ENCODE data around the gene CDH12.

CDH12 gene

DNA sequence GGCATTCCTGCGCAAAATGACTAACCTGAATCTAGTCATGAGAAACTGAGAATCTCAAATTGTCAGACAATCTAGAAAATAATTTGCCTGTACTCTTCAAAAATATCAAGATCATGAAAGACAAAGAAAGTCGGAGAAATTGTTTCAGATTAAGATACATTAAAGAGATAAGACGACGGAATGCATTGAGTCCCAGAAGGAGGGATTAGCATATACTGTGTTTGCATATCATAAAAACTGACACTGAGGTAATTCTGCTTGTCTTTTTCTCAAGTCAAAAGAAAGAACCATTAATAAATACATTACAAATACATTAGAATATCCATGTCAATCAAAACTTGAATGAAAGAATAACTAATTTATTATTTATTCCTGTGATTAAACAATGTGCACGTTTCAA is 88.4 kb downstream of the CDH12 start:
- DNase-seq (ENCODE audit: low read depth in 3 of 3) = no peak

DNA sequence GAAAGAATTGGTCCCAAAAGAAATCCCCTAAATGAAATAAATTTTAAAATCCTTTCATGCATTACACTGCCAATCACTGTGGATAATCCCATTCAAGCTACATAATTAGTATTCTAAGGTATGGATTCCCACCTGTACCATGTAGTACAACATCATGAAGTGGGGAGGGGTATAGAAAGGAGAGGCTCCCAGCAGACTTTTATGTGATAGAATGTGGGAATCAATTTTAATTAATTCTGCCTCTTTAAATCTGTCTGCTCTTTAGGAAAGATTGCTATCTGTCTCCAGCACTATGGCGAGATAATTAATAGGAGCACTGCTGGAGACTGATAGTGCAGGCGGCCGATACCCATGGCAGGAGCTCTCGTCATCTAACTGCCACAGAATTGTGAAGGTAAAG is 95.4 kb downstream of the CDH12 start:
- DNase-seq (ENCODE audit: low read depth in 3 of 3) = no peak

DNA sequence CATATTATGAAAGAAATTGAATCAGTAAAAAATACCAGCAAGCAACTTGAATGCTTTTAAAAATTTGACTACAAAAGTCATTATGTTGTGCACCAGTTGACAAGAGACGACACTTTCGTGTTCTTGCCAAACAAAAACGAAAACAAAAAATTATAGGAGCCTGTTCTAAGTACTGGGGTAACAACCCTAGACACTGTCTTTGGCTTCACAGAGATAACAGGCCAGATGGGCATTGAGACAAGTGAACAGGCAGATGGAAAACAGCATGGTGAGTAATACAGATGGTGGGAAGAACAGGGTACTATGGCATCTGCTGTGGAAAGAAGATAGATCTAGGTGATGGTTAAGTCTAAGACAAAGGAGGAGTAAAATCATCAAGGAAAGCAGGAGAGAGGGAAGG is 99.0 kb downstream of the CDH12 start:
- no peak for DNase-seq (ENCODE audit: low read depth in 3 of 3)

DNA sequence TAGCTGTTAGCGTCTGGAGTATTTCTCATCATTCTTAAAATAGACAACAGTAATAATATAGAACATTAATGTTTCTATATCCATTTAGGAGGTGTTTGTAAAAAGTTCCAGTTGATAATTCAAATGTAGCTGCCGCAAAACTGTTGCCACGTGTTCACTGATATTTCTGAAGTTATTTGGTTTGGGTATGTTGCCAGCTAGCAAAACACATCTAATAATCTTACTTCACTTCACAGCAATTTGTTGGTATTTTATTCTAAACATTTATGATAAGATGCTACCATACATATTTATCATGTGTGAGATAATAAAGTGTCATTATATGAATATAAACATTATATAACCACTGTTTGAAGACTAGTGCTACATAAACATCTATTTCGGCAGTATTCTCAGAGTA is 101.6 kb downstream of the CDH12 start:
- no peak for DNase-seq (ENCODE audit: low read depth in 3 of 3)

DNA sequence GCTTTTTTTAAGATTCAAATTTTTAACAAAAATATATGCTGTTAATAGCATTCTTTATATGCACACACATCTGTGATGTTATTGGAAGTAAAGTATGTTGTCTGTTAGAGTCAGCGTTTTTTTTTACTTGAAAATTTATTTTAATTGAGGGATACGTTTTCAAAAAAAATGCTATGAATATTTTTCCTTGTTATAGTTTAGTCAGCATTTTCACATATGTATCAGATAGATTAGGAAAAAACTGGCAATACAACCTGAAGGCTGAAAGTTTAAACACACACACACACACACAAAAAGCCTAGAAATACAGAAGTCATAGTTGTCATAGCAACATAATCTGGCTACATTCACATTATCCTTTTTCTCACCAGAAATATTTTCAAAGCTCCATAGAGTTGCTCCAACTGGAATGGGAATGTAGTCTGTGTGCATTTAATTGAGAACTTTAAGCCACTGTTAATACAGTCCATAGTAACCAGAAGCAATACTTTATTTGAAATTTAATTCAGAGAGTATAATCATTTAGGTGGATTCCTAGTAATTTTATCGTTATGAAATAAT is 116.6 kb downstream of the CDH12 start:
- DNase-seq (ENCODE audit: low read depth in 3 of 3) = no peak

DNA sequence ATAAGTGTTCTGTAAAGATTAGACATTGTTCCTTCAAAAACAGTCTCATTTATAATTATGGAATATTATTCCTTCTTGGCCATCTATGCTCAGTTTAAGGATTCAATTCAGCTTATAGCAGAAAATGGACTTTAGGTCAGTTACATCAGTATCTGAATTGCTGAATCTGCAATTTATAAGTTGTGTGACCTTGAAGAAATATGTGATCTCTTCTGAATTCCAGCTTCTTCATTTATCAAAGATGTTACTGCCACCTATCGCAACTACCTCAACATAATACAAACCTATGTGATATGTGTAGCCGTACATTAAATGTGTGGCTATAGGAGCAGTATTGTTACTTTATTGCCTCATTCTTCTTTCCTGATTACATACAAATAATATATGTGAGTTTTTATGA is 118.2 kb downstream of the CDH12 start:
- DNase-seq (ENCODE audit: low read depth in 3 of 3) = no peak

DNA sequence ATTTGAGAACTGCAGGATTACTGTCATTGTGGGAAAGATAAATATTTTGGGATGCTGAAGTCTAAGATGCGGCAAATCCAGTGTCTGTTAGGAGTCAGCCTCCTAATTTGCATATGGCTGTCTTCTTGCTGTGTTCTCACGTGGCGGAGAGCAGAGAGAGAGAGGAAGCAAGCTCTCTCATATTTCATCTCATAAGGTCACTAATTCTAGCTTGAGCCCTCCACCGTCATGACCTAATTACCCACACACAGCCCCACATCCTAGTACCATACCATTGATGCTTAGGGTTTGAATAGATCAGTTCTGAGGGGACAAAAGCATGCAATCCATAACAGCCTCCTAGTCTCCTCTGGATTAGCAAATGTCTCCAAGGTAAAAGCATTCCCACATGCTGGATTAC is 124.5 kb downstream of the CDH12 start:
- no peak for DNase-seq (ENCODE audit: low read depth in 3 of 3)

DNA sequence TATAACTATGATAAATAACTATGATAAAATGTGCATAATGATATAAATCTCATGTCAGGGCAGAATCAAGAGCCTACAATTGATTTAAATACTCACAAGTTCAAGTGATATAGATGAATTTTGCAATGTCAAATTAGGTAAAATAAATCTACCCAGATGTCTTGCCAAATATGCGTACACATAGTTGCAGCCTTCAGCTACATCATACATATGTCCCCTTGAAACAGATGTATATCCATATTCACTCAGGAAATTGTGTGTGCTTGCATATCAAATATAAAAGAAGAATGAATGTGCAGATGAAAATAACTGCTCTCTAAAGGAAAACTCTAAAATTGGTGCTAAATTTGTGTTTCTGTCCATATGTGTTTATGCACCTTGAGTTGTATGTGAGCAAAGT is 130.7 kb downstream of the CDH12 start:
- DNase-seq (ENCODE audit: low read depth in 3 of 3) = no peak

DNA sequence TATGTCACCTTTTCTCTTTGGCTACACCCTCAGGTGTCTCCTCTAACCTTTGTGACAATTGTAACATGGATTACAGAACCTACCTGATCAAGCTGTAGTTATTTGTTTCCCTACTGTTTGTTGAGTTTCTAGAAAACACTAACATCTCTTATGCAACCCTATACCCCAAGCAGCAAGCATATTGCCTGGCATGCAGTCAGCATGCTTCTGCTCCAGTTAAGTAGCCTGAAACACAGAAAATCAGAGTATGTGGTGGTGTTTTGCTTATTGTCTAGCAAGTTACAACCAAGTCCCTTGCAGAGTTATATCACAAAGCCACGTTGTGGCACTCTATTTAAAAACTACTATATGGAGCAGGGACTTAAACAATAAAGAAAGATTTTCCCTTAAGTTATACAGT is 131.1 kb downstream of the CDH12 start:
- DNase-seq (ENCODE audit: low read depth in 3 of 3) = no peak

DNA sequence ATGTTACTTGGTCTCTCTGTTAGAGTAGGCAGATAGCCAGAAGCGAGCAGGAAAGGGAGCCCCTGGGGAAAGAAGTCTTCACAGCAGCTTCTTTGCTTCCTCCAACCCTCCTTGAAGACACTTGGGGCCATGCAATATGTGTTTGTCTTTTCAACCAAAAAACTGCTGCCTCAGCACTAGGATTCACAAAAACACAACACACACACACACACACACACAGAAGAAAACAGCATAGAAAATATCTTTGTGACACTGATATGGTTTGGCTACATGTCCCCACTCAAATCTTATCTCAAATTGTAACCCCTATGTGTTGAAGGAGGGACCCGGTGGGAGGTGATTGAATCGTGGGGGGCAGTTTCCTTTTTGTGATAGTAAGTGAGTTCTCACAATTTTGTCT is 133.3 kb downstream of the CDH12 start:
- no peak for DNase-seq (ENCODE audit: low read depth in 3 of 3)

DNA sequence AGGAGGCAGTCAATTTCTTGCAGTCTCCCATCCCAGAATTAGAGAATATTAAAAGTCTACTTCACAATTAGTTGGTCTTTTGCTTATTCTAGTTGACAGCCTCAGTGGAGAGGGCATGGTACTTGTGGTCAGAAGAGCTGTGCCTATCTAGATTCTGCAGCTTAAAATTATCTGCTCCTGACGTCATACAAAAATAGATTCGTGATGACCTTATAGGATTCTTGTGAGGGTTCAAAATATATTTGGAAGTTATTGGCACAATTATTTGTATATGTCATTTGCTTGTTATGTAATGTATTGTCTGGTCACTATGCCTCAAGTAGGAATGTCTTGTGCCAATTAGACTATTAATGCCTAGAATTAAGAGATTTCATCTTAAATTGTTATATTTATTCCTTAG is 142.5 kb downstream of the CDH12 start:
- no peak for DNase-seq (ENCODE audit: low read depth in 3 of 3)

DNA sequence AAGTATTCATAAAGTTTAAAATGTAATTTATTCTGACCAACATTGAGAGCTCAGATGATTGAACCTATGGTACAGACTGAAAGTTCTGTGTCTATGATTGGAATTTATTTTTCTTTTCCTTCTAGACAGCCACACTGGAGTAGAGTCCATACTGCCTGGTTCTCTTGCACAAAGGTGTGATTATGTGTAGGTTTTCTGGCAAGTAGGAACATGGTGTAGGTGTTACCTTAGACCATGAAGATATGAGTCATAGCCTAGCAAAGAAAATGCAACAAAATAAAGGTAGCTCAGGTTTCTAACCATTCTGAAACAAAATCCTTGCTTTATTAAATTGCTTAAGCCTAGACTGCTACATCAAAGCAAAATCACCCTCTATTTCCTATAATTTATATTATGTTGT is 143.4 kb downstream of the CDH12 start:
- DNase-seq (ENCODE audit: low read depth in 3 of 3) = no peak

DNA sequence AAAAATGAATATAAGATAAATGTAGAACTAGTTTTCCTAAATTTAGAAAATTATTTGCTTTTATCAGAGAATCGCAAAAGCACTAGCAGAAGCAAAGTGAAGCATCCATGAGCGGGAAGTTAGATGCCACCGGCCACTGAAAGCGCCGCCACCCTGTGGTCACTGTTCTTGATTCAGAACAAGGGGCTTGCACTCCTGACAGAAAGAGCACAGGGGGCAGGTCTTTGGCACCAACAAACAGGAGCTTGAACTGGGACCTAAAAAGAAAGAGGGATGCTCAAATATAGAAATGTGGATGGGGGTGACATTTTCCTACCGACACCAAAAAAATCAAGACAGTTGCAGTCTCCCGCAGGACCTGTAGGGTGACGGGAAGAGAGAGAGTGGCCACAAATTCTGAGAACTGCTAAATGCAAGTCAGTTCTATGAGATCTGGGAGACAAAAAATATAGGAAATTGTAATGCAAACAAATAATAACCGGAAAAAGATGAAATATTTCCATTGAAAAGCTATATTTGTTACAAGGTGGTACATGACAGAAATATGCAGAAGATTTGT is 144.3 kb downstream of the CDH12 start:
- no peak for DNase-seq (ENCODE audit: low read depth in 3 of 3)

DNA sequence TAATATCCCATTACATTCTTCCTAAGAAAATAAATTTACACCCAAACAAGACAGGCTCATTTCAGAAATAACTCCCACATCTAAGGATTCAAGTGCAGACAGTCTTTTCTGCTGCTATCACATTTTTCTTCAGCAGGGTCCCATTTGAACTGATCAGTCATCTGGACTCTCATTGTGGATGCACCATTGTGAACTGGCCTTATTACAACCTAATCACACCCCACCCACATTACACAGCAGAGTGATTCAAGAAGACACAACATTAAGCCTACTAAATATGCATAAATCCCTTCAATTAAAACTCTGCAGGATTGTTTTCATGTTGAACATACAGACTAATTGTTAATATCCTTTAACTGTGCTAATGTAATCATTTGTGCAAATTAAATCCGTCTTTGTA is 146.2 kb downstream of the CDH12 start:
- DNase-seq (ENCODE audit: low read depth in 3 of 3) = no peak

DNA sequence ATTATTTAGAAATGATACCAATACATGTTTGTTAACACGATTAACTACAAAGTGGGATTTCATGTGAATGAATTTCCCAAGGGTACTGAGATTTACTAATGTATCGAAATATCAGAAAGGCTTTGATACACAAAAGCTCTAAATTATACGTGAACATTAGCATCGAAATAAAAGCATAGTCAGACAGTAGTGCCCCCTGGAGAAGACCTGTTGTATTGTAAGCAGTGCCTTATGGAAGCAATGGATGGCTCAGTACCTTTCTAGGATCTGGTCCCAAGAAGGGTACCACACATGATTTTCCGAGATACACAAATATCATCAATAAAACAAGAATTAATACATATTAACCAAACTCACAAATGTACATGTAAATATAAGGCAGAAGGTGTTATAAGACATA is 153.8 kb downstream of the CDH12 start:
- DNase-seq (ENCODE audit: low read depth in 3 of 3) = no peak

DNA sequence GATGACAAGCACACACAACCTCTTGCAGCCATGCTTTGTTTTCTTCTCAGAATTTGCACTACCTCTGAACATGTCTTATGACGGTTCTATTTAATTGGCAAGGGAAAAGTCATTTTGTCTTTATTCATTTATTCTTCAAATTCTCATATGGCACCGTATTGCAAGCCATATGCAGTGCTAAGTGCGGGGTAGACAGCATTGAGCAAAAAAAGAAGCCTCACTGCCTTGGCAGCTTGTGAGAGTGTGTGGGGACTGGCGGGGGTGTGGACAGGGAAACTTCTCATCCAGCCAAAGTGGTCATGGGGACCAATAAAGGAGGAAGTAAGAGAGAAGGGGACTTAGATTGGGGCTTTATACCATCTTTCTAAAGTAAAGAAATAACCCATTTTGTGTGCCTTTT is 160.0 kb downstream of the CDH12 start:
- no peak for DNase-seq (ENCODE audit: low read depth in 3 of 3)

DNA sequence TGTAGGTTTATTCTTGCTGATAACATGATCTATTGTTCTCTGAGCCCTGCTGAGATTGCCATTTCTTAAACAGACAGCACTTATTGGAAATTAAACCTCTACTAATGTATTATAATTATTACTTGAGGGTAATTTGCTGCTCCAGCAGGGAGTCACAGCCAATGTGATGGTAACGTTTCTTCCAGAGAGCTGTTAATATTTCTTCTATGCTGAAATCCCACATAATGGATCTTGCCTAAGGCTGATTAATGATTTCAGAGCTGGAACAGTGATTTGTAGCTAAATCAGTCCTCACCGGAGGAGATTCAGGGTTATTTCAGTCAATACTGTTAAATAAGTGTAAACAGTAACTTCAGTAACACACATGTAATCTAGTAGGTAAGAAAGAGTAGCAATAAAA is 170.1 kb downstream of the CDH12 start:
- DNase-seq (ENCODE audit: low read depth in 3 of 3) = no peak

DNA sequence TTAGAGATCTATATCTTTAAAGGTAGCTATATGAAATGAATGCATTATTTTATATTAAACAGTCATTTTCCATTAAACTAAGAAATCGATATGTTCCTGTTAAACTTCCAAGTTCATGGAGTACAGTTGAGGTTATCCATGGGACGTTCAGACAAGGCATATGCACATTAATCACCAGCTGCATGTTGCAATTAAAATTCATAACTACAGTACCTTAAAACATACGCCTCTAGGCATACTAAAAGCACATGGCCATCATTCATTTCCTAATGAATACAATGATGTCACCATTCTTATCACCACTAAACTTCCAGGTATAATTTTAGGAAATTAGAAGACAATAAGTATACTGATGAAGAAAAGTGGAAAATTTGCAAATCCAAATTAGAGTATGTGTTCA is 174.3 kb downstream of the CDH12 start:
- no peak for DNase-seq (ENCODE audit: low read depth in 3 of 3)

DNA sequence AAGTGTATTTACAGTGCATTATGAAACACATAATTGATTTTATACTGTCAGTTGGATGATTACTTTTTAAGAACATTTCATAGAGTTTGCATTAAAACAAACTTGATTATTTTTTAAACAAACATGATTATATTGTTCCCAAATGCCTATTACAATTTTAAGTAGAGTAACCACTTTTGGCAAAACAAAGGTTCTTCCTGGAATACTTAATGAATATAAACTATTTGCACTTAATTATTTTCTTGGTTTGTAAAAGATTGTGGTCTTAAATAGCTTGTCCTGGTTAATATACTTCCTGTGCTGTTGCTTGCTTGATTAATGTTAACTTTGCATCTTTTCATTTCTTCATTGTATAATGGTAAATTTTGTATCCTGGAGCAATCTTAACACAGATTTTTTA is 180.0 kb downstream of the CDH12 start:
- DNase-seq (ENCODE audit: low read depth in 3 of 3) = no peak

DNA sequence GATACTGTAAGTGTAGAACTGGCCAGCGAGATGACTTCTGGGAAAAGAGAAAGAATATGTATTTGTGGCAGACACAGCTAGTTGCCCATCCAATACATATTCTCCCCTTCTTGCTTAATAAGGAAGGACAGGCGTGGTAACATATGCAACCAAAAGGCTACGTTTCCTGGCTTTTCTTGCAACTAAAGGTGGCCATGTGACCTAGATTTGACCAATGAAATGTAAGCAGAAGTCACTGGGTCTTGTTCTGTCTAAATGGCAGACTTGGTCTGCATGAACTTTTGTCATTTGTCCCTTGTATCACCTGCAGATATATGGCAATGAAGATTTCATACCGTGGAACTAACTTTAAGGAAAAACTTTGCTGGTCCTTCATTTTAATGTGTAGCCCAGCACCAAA is 183.8 kb downstream of the CDH12 start:
- no peak for DNase-seq (ENCODE audit: low read depth in 3 of 3)

DNA sequence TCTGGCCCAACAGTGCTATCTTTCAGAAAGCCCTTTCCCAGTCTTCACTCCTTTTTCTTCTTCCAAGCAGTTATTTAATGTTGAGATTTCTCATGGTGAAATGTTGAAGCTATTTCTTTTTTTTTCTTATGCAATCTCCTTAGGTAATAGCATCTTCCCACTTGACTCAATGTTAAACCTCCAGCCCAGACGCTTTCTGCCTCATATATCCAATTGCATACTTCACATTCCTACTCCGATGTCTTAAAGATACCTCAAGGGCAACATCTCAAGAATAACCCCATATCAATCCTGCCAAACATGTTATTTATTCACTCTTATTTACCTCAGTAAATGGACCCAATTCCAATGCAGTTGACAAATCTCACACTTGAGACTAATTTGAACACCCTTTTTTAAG is 187.3 kb downstream of the CDH12 start:
- no peak for DNase-seq (ENCODE audit: low read depth in 3 of 3)

DNA sequence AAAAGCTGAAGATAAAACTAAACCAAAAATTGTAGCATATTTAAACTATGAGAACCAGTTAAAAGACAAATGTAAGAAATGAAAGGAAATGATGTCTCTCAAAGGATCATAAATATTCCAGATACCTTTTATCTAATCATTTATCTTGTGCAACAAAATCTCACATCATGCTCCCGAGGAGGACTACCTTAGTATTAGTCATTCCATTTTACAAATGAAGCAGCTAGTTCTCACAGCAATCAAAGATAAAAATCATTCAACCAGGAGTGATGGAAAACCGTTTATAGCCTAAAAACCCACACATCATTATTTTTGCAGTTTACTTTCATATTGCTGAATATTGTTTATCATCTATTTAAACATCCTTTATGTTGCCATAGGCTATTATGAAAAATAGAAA is 190.0 kb downstream of the CDH12 start:
- no peak for DNase-seq (ENCODE audit: low read depth in 3 of 3)

DNA sequence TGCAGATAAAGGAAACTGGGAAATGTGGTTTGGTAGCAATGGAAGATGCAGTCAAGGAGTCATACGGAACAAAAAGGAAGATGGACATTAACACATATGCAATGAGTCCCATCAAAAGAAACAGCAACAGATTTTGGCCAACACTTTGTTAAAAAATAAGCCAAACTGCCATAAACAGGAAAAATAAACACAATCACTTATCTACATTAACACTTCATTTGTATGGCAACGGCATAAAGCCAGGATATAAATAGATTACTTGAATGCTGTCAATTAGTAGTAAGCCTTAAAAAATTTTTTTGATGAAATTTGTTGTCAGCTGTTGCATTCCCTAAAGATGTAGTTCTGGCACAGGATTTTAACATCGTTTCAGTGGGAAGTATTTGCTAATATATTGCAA is 190.8 kb downstream of the CDH12 start:
- no peak for DNase-seq (ENCODE audit: low read depth in 3 of 3)

DNA sequence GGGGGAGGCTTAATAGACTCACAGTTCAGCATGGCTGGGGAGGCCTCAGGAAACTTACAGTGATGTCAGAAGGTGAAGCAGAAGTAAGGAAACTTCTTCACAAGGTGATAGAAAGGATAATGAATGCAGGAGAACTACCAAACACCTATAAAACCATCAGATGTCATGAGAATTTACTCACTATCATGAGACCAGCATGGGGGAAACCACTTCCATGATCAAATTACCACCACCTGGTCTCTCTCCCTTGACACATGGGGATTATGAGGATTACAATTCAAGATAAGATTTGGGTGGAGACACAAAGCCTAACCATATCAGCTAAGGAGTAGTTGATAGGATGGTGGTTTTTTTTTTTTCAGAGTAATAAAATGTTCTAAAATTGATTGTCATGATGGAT is 201.8 kb downstream of the CDH12 start:
- no peak for DNase-seq (ENCODE audit: low read depth in 3 of 3)

DNA sequence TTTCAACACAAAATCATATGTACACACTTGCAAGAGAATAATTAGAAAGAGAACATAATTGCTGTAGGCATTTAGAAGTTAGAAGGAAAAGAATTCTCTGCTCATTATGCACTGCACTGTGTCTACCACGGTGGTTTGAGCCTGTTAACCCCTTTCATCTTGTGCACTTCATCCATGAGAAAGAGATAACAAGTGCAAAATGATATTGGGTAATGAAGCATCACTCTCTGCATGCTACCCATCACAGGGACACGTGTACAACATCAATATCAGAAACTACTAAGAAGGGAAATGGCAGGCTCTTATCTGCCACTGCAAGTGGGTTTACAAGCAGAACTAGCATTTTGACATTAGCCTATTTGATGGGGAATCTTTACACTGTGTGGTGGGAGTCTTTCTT is 202.6 kb downstream of the CDH12 start:
- no peak for DNase-seq (ENCODE audit: low read depth in 3 of 3)
